ENCODE measurements around the gene IL17A.

IL17A gene

DNA sequence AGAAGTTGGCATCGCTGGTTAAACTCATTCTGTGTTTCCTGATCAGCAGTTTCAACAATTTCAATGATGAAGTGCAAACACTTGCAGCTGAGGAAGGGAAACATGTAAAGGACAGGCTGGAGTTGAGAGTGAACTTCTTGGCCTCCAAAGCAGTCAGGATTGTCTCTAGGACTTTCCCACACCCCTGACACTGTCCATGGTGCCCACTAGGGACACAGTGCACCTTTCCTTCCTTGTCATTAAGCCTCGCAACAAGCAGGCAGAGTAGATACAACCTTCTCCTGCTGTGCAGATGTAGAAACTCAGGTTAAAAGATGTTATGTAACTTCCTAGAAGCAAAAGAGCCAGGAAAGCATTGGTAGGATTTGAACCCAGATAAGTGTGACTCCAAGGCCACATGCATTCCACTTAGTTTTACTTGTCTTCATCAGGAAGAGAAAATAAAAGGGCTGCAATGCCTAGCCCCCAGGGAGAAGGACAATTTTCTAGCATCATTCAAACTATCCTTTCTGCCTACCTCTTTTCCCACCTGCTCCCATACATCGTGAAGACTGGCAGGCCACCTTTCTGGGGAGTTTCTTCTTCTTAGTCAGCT, 39.2 kb upstream of the IL17A start:
- Histone ChIP-seq H3K36me3 (ENCODE audit: insufficient read depth, low read length) (no peaks in the 10 kb centered on the region), H3K9ac (ENCODE audit: insufficient read length) (no peak overlapping the region), H3K27ac (no peak overlapping the region), H3K4me3 (no peak overlapping the region), H3K9me3 (ENCODE audit: low read depth, low read length) (no peaks in the 10 kb centered on the region)
- no peak for DNase-seq (ENCODE audit: low read depth, low spot score)
- no peak for TF ChIP-seq POLR2AphosphoS5 (IDR thresholded peaks at IDR 0.05; ENCODE audit: borderline replicate concordance, low read depth, low read length)
- no peak for TF ChIP-seq EZH2 (IDR thresholded peaks at IDR 0.05)
- TF ChIP-seq FOXP2 (optimal IDR thresholded peaks at IDR 0.05; ENCODE audit: control extremely low read depth, extremely low read length, insufficient read depth): no peak

DNA sequence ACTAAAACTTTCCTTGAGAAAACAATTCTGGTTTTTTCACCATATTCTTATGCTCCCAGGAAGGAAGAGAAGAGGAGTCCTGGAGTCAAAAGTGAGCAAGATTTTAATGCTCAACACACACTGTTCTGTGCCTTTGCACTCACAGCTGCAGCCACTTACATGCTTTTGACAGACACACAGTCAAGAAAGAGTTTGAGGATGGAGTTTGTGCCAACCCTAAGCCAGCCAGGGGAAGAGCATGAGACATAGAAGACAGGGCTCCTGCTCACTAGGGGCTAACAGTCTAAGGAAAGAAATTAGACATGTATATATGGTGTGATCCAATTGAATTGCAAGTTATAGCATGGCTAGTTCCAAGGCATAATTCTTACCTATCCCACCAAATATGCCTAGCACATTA, 37.1 kb upstream of the IL17A start:
- H3K9ac ChIP-seq (ENCODE audit: insufficient read length): no peak overlapping the region
- no peaks in the 10 kb centered on the region for H3K9me3 ChIP-seq (ENCODE audit: low read depth, low read length)
- H3K36me3 ChIP-seq (ENCODE audit: insufficient read depth, low read length): no peaks in the 10 kb centered on the region
- TF ChIP-seq FOXP2 (optimal IDR thresholded peaks at IDR 0.05; ENCODE audit: control extremely low read depth, extremely low read length, insufficient read depth) (no peak), POLR2AphosphoS5 (IDR thresholded peaks at IDR 0.05; ENCODE audit: borderline replicate concordance, low read depth, low read length) (no peak), EZH2 (IDR thresholded peaks at IDR 0.05) (no peak)
- H3K4me3 ChIP-seq: no peak overlapping the region
- no peak for DNase-seq (ENCODE audit: low read depth, low spot score)
- no peak overlapping the region for H3K27ac ChIP-seq

DNA sequence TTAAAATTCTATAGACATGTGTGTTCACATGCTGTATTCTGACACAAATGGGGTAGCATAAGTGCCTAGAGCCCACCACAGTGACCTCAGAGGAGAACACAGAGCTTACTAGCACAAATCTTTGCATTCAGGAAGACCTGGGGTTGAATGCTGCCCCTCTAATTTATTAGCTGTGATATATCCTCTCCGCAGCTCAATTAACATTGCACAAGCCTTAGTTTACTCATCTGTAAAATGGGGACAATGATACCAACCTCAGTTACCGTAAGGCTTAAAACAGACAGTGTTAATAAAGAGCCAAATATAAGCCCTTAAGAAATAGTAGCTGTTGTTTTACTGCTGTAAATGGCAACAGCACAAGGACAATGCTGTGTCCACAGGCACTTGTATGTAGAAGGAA, 36.2 kb upstream of the IL17A start:
- H3K4me3 ChIP-seq: no peak overlapping the region
- TF ChIP-seq EZH2 (IDR thresholded peaks at IDR 0.05) (no peak), FOXP2 (optimal IDR thresholded peaks at IDR 0.05; ENCODE audit: control extremely low read depth, extremely low read length, insufficient read depth) (no peak), POLR2AphosphoS5 (IDR thresholded peaks at IDR 0.05; ENCODE audit: borderline replicate concordance, low read depth, low read length) (no peak)
- DNase-seq (ENCODE audit: low read depth, low spot score): no peak
- H3K9me3 ChIP-seq (ENCODE audit: low read depth, low read length): no peaks in the 10 kb centered on the region
- H3K36me3 ChIP-seq (ENCODE audit: insufficient read depth, low read length): no peaks in the 10 kb centered on the region
- H3K27ac ChIP-seq: no peak overlapping the region
- no peak overlapping the region for H3K9ac ChIP-seq (ENCODE audit: insufficient read length)

DNA sequence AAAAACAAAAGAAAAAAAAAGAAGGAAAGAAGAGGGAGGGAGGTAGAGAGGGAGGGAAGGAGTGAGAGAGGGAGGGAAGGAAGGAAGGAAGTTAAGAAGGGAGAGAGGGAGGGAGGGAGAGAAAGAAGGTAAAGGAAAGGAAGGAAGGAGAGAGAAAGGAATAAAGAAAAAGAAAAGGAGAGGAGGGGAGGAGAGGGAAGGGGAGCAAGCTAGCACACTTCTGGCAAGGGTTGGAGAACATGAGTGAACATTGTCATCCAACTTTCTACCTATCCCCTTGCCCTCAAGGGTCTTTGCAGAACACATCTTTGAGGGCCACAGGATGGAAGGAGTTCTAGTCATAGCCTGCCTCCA, 34.1 kb upstream of the IL17A start:
- no peaks in the 10 kb centered on the region for H3K9me3 ChIP-seq (ENCODE audit: low read depth, low read length)
- no peak for DNase-seq (ENCODE audit: low read depth, low spot score)
- no peak overlapping the region for H3K27ac ChIP-seq
- no peak overlapping the region for H3K9ac ChIP-seq (ENCODE audit: insufficient read length)
- TF ChIP-seq EZH2 (IDR thresholded peaks at IDR 0.05) (no peak), FOXP2 (optimal IDR thresholded peaks at IDR 0.05; ENCODE audit: control extremely low read depth, extremely low read length, insufficient read depth) (no peak), POLR2AphosphoS5 (IDR thresholded peaks at IDR 0.05; ENCODE audit: borderline replicate concordance, low read depth, low read length) (no peak)
- no peak overlapping the region for H3K4me3 ChIP-seq
- no peaks in the 10 kb centered on the region for H3K36me3 ChIP-seq (ENCODE audit: insufficient read depth, low read length)

DNA sequence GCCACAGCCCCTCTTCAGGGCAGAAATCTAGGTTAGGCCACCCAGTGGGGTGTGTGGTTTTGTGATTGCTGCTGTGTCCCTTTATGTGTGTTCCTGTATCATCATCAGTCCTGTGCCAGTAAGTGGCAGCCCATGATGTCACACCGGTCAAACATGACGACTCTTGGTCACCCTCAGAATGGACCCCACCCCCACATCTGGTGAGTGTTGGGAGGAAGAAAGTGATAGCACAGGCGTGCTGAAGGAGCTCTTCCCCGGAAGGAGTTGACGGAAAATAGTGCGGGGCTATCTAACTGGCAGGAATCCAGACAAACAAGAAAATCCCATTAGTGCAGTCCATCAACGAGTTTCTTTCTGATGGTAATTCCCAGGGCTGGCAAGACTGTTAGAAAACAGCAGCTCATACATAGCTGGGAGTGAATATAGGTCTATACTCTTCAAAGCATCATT, 33.4 kb upstream of the IL17A start:
- Histone ChIP-seq H3K4me3 (no peak overlapping the region), H3K9me3 (ENCODE audit: low read depth, low read length) (no peaks in the 10 kb centered on the region), H3K9ac (ENCODE audit: insufficient read length) (no peak overlapping the region), H3K27ac (no peak overlapping the region), H3K36me3 (ENCODE audit: insufficient read depth, low read length) (no peaks in the 10 kb centered on the region)
- TF ChIP-seq POLR2AphosphoS5 (IDR thresholded peaks at IDR 0.05; ENCODE audit: borderline replicate concordance, low read depth, low read length) (no peak), EZH2 (IDR thresholded peaks at IDR 0.05) (no peak), FOXP2 (optimal IDR thresholded peaks at IDR 0.05; ENCODE audit: control extremely low read depth, extremely low read length, insufficient read depth) (no peak)
- no peak for DNase-seq (ENCODE audit: low read depth, low spot score)

DNA sequence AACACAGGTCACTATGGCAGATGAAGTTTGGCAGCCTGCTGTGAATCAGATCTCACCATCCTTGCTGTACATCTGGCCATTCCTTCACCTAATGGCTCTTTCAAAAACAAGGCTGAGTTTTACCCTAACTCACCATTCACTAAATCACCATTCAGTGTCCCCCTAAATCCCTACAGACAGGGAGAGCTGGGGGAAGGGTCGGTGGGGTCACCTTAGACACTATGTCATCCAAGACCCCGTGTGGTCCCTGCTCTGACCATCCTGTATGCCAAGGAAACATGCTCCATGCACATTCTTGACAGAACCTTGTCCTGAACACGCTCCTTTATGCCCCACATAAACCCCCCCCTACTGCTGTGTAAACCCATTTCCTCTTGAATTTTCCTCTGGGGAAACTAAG, 31.8 kb upstream of the IL17A start:
- TF ChIP-seq EZH2 (IDR thresholded peaks at IDR 0.05) (no peak), FOXP2 (optimal IDR thresholded peaks at IDR 0.05; ENCODE audit: control extremely low read depth, extremely low read length, insufficient read depth) (no peak), POLR2AphosphoS5 (IDR thresholded peaks at IDR 0.05; ENCODE audit: borderline replicate concordance, low read depth, low read length) (no peak)
- Histone ChIP-seq H3K27ac (no peak overlapping the region), H3K36me3 (ENCODE audit: insufficient read depth, low read length) (no peaks in the 10 kb centered on the region), H3K4me3 (no peak overlapping the region), H3K9ac (ENCODE audit: insufficient read length) (no peak overlapping the region), H3K9me3 (ENCODE audit: low read depth, low read length) (no peaks in the 10 kb centered on the region)
- no peak for DNase-seq (ENCODE audit: low read depth, low spot score)

DNA sequence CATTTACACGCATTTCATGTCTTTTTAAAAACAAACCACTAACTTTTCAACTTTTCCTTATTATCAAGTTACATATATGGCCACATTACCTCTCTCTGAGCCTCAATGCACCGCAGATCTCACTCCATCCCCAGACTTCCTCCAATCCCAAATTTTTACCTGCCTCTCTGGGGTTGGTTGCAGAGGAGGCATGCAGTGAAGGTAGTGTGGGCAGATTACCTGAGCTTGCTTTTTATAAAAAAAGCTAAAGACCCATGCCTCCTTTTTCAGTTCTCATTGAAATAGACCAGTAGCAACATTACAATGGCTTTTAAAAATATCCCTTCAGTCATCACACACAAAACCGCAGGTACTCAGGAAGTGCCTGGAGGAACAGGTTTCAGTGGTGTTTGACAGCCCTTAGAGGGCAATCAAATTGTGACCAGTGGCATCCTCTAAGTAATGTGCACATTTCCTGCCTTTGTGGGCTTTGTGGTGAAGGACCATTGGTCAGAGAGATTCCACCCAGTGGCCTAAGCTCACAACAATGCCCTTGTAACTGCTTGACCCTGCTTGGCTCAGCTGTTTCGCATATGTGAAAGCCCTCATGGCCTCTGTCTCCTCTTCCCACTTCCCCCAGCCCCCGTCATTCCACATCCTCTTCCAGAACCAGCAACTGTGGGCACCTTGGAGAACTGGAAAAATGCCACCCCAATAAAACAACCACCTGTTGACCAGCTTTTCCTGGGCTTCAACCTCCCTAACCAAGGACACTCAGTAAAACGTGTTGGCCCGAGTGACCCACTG, 30.2 kb upstream of the IL17A start:
- Histone ChIP-seq H3K4me3 (no peak overlapping the region), H3K27ac (no peak overlapping the region), H3K36me3 (ENCODE audit: insufficient read depth, low read length) (no peaks in the 10 kb centered on the region), H3K9ac (ENCODE audit: insufficient read length) (no peak overlapping the region), H3K9me3 (ENCODE audit: low read depth, low read length) (no peaks in the 10 kb centered on the region)
- no peak for DNase-seq (ENCODE audit: low read depth, low spot score)
- TF ChIP-seq EZH2 (IDR thresholded peaks at IDR 0.05) (no peak), FOXP2 (optimal IDR thresholded peaks at IDR 0.05; ENCODE audit: control extremely low read depth, extremely low read length, insufficient read depth) (no peak), POLR2AphosphoS5 (IDR thresholded peaks at IDR 0.05; ENCODE audit: borderline replicate concordance, low read depth, low read length) (no peak)

DNA sequence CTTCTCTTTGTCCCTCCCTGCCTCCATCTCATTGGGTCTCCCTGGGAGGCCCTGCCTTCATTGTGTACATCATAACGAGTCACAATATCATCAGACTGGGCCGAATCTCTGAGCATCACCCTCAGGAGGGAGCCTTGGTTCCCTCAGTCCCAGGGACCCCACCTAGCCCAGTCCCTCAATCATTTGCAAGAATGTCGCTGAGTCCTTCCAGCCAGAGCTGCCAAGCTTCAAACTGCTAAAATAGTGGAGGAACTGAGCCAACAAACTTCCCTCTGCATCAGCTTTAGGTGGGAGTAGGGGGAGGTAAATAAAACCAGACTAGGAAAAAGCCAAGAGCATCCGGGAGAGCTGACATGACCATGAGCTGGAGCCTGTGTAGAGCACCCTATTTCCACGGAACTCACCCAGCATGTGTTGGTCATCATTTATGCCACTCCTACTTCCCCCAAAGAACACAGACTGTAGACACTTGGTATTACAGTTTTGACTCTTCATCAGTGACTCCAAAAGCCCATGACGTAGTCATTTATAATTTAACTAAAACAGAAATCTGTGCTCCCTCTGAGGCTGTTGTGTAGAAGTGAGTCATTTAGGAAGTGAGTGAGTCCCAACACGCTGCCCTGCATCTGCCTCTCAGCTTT, 28.8 kb upstream of the IL17A start:
- H3K27ac ChIP-seq: no peak overlapping the region
- no peak for DNase-seq (ENCODE audit: low read depth, low spot score)
- no peaks in the 10 kb centered on the region for H3K9me3 ChIP-seq (ENCODE audit: low read depth, low read length)
- no peak for TF ChIP-seq POLR2AphosphoS5 (IDR thresholded peaks at IDR 0.05; ENCODE audit: borderline replicate concordance, low read depth, low read length)
- TF ChIP-seq EZH2 (IDR thresholded peaks at IDR 0.05): no peak
- no peak for TF ChIP-seq FOXP2 (optimal IDR thresholded peaks at IDR 0.05; ENCODE audit: control extremely low read depth, extremely low read length, insufficient read depth)
- H3K36me3 ChIP-seq (ENCODE audit: insufficient read depth, low read length): no peaks in the 10 kb centered on the region
- H3K4me3 ChIP-seq: no peak overlapping the region
- H3K9ac ChIP-seq (ENCODE audit: insufficient read length): no peak overlapping the region
